BLaER1 treated with 17β-estradiol and CSF1 and Interleukin-3, amounts not matched to agents 10 nM and 100 nM (cell line): ENCODE measurements around the gene DNAH8.

Experiments
- H3K27ac ChIP-seq, 11 experiments: shearing (Covaris generic); formaldehyde crosslinking; 2 replicates each; pipeline ENCODE4 v1.8.1; 2022
- H3K27me3 ChIP-seq, 11 experiments: shearing (Covaris generic); formaldehyde crosslinking; 2 replicates each; pipeline ENCODE4 v1.8.1; 2022
- H3K36me3 ChIP-seq, 11 experiments: shearing (Covaris generic); formaldehyde crosslinking; 2 replicates each; pipeline ENCODE4 v1.8.1; 2022
- H3K4me1 ChIP-seq, 10 experiments: shearing (Covaris generic); formaldehyde crosslinking; 2 replicates each; pipeline ENCODE4 v1.8.1; 2022
- H3K4me2 ChIP-seq, 11 experiments: shearing (Covaris generic); formaldehyde crosslinking; 2 replicates each; pipeline ENCODE4 v1.8.1; 2022
- H3K4me3 ChIP-seq, 10 experiments: shearing (Covaris generic); formaldehyde crosslinking; 2 replicates each; pipeline ENCODE4 v1.8.1; 2022
- H3K9ac ChIP-seq, 11 experiments: shearing (Covaris generic); formaldehyde crosslinking; 2 replicates each; pipeline ENCODE4 v1.8.1; 2022
- H3K9me3 ChIP-seq, 11 experiments: shearing (Covaris generic); formaldehyde crosslinking; replicated peaks in 1 of 11; 2 replicates each; pipeline ENCODE4 v1.8.1; 2022
- H4K20me1 ChIP-seq, 11 experiments: shearing (Covaris generic); formaldehyde crosslinking; 2 replicates each; pipeline ENCODE4 v1.8.1; 2022
- Cebpa-rat ChIP-seq, 11 experiments: shearing (Covaris generic); IDR thresholded peaks; 2 replicates each; pipeline ENCODE4 v1.8.1; 2022

The DNAH8 gene

GRCh38 chr6:38708496-38708895 is 6.6 kb upstream of the DNAH8 start:
- Histone ChIP-seq H3K4me3 (no peak overlapping the region), H3K4me1 (peaks cover 0 to 4% (median 2%) of the 10 kb centered on the region in 10 experiments; a peak in 12 of 20 replicates), H3K4me2 (no peak overlapping the region), H3K27ac (no peak overlapping the region), H4K20me1 (no peaks in the 10 kb centered on the region), H3K36me3 (no peaks in the 10 kb centered on the region), H3K27me3 (no peaks in the 10 kb centered on the region), H3K9ac (no peak overlapping the region), H3K9me3 (peaks cover 15 to 22% (median 19%) of the 10 kb centered on the region in 11 experiments)
- TF ChIP-seq Cebpa-rat (IDR thresholded peaks at IDR 0.05) = no peak

DNA sequence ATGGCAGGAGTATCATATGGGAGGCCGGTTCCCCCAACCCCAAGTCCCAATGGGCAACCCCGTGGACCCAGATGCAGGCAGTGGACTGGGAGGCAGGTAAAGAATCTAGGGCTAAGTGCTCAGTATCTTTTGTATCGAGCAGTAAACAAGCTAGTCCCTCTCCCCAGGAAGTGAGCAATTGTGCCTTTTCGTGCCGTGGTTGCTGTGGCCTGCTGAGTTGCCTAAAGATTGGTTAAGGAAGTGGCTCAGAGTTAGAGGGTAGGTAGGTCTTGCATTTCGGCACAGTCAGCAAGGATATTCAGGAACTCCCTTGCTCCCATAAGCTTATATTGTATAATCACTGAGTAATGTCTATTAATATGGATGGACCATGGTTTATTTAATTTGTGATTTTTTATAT is 1.3 kb upstream of the DNAH8 start:
- peaks cover 0 to 21% (median 5%) of the 10 kb centered on the region in 10 experiments; a peak in 9 of 20 replicates for H3K4me1 ChIP-seq
- H3K4me3 ChIP-seq = no peak overlapping the region
- H3K9me3 ChIP-seq = peaks cover 15 to 27% (median 20%) of the 10 kb centered on the region in 11 experiments
- no peak overlapping the region; a peak in 1 of 22 replicates for H3K9ac ChIP-seq
- peak overlapping the region in 7 of 11 experiments; percentile 19 to 76 (median 46); a peak in 12 of 22 replicates for H3K4me2 ChIP-seq
- H4K20me1 ChIP-seq = no peaks in the 10 kb centered on the region
- no peaks in the 10 kb centered on the region for H3K36me3 ChIP-seq
- no peaks in the 10 kb centered on the region for H3K27me3 ChIP-seq
- TF ChIP-seq Cebpa-rat (IDR thresholded peaks at IDR 0.05) = no peak
- peak overlapping the region in 5 of 11 experiments; percentile 6 to 73 (median 48); a peak in 6 of 22 replicates for H3K27ac ChIP-seq

DNA sequence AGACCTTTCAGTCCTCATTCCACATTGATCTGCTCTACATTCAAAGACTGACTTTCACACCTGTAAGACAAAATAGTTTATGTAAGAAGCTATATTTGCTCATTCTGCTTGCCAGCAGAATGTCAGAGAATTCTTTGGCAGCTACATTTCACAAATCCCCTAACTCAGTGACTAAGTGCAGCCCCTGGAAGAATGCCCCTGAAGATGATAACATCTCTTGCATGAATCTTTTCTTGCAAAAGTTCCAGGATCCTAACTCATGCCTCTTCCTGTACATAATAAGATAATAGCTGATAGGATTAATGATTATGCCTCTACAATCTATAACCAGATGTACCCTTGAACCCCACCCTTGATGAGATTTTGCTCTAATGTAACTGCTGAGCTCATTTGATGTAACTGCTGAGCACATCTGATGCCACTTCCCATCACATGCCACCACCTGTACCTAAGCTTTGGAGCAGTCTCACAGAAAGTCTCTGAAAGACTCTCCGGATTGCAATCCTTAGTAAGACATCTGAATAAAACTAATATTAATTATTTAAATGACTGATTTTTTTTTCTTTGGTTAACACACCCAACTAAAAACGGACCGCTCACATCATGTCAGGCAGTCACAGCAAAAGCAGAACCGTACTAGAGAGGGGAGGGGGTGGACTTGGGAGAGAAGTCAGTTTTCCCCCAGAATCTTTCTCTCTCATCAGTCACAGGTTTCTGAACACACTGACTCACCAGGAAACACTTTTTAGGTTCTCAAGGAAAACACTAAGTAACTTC is 684 bp upstream of the DNAH8 start:
- Histone ChIP-seq H3K27ac (no peak overlapping the region; a peak in 1 of 22 replicates), H3K4me1 (peaks cover 0 to 21% (median 5%) of the 10 kb centered on the region in 10 experiments; a peak in 9 of 20 replicates), H3K36me3 (no peaks in the 10 kb centered on the region), H3K4me2 (peak overlapping the region in 6 of 11 experiments; percentile 26 to 76 (median 54); a peak in 10 of 22 replicates), H4K20me1 (no peaks in the 10 kb centered on the region), H3K9me3 (peaks cover 15 to 26% (median 20%) of the 10 kb centered on the region in 11 experiments), H3K27me3 (no peaks in the 10 kb centered on the region), H3K9ac (no peak overlapping the region), H3K4me3 (no peak overlapping the region)
- TF ChIP-seq Cebpa-rat (IDR thresholded peaks at IDR 0.05) = no peak

DNA sequence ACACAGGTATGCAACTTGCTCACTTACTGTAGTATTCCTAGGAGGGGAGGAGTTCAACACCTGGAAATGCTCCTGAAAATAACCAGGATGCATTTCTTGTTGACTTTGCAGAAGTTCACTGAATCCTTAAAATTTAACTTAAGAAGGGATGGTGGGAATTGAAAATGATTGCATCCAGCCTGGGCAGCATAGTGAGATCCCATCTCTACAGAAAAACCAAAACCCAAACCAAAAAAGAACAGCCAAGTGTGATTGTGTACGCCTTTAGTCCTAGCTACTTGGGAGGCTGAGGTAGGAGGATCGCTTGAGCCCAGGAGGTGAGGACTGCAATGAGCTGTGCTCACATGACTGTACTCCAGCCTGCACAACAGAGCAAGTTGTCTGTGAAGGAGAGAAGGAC is 1.7 kb downstream of the DNAH8 start:
- H3K27me3 ChIP-seq = no peaks in the 10 kb centered on the region
- H3K4me2 ChIP-seq = no peak overlapping the region

DNA sequence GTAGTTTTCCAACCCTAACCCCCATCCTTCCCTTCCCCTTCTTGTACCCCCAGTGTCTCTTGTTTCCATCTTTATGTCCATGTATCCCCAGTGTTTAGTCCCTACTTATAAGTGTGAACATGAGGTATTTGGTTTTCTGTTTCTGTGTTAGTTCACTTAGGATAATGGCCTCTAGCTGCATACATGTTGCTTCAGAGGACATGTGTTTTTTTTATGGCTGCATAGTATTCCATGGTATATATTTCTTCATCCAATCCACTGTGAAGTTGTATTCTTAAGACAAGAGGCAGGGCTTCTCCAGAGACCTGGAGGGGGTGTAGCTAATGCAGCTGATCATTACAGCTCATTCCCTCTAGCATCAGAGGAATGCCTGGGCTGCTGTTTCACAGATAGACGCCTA is 4.2 kb downstream of the DNAH8 start:
- H3K4me1 ChIP-seq = peaks cover 0 to 9% (median 1%) of the 10 kb centered on the region in 10 experiments; a peak in 8 of 20 replicates
- H3K9me3 ChIP-seq = peaks cover 0 to 5% (median 0%) of the 10 kb centered on the region in 11 experiments; a peak in 4 of 22 replicates
- no peak for TF ChIP-seq Cebpa-rat (IDR thresholded peaks at IDR 0.05)
- H3K4me3 ChIP-seq = no peak overlapping the region
- no peak overlapping the region for H3K4me2 ChIP-seq
- H3K27me3 ChIP-seq = no peaks in the 10 kb centered on the region
- H3K36me3 ChIP-seq = no peaks in the 10 kb centered on the region
- H3K9ac ChIP-seq = no peak overlapping the region
- no peak overlapping the region for H3K27ac ChIP-seq
- H4K20me1 ChIP-seq = no peaks in the 10 kb centered on the region

More for the DNA sequence above, 1.7 kb downstream of the DNAH8 start:
- H3K9me3 ChIP-seq = peaks cover 0 to 5% (median 0%) of the 10 kb centered on the region in 11 experiments; a peak in 4 of 22 replicates
- H4K20me1 ChIP-seq = no peaks in the 10 kb centered on the region
- no peak for TF ChIP-seq Cebpa-rat (IDR thresholded peaks at IDR 0.05)
- no peak overlapping the region for H3K27ac ChIP-seq
- no peaks in the 10 kb centered on the region for H3K36me3 ChIP-seq
- no peak overlapping the region for H3K9ac ChIP-seq
- peaks cover 0 to 21% (median 5%) of the 10 kb centered on the region in 10 experiments; a peak in 9 of 20 replicates for H3K4me1 ChIP-seq
- H3K4me3 ChIP-seq = no peak overlapping the region

- H3K9ac ChIP-seq = no peak overlapping the region
- H3K4me3 ChIP-seq = no peak overlapping the region
- no peaks in the 10 kb centered on the region for H3K27me3 ChIP-seq
- no peak overlapping the region for H3K27ac ChIP-seq
- peaks cover 0 to 4% (median 0%) of the 10 kb centered on the region in 11 experiments; a peak in 4 of 22 replicates for H3K9me3 ChIP-seq
- H3K4me2 ChIP-seq = no peak overlapping the region
- no peaks in the 10 kb centered on the region for H4K20me1 ChIP-seq
- TF ChIP-seq Cebpa-rat (IDR thresholded peaks at IDR 0.05) = no peak
- no peaks in the 10 kb centered on the region; a peak in 1 of 20 replicates for H3K4me1 ChIP-seq
- H3K36me3 ChIP-seq = no peaks in the 10 kb centered on the region
These were observed 5.2 kb downstream of the DNAH8 start for GRCh38 chr6:38720295-38720694.

DNA sequence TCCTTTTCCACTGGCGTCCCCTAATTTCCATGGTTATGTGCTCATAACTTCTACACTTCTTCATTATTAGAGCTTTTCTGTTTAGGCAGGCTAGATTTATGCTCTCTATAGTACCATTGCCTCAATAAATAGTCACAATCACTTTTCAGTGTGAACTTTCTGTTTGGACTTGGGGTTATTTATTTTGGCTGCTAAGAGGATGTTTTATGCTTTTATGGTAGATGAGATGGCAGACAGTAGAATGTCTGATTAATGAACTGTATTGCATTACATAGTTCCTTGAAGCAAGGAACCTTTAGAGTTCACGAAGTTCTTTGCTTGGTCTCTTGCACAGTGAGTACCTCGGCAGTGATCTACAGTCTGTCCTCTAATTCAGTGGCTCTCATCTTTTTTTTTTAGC is 6.9 kb downstream of the DNAH8 start:
- no peak overlapping the region for H3K4me3 ChIP-seq
- H3K36me3 ChIP-seq = no peaks in the 10 kb centered on the region
- H3K4me2 ChIP-seq = no peak overlapping the region
- H3K4me1 ChIP-seq = no peaks in the 10 kb centered on the region
- TF ChIP-seq Cebpa-rat (IDR thresholded peaks at IDR 0.05) = no peak
- no peak overlapping the region for H3K9ac ChIP-seq
- peaks cover 0 to 4% (median 0%) of the 10 kb centered on the region in 11 experiments; a peak in 2 of 22 replicates for H3K9me3 ChIP-seq
- no peak overlapping the region for H3K27ac ChIP-seq
- H3K27me3 ChIP-seq = no peaks in the 10 kb centered on the region
- no peaks in the 10 kb centered on the region for H4K20me1 ChIP-seq

DNA sequence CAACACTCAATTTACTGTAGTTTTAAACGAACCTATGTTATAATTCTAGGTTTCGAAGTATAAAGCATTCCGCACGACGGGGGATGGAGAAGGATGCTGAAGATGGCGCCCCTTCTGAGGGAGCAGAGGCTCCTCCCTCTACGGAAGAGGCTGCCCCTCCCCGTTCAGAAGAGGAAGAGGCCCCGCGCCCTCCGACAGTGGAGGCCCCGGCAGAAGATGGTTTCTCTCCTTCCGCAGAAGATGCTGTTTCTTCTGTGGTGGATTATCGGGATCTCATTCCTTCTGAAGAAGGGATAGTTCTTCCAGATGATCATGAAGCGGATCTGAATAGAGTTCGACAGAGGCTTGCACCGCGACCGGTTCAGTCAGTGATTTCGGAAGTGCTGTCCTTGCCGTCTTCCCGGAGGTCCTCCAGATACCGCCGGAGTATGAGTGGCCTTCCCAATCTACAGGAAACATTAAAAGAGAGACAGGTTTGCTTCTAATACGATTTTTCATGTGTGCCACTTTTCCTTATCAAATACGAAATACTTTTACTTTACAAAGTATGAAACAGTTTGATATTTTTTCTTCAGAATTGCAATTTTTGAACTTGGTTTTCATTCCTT is 7.7 kb downstream of the DNAH8 start:
- Histone ChIP-seq H3K36me3 (no peaks in the 10 kb centered on the region), H3K4me1 (no peaks in the 10 kb centered on the region), H3K9me3 (peaks cover 0 to 4% (median 0%) of the 10 kb centered on the region in 11 experiments; a peak in 2 of 22 replicates), H3K27ac (no peak overlapping the region), H4K20me1 (no peaks in the 10 kb centered on the region), H3K4me2 (no peak overlapping the region), H3K27me3 (no peaks in the 10 kb centered on the region), H3K4me3 (no peak overlapping the region), H3K9ac (no peak overlapping the region)
- TF ChIP-seq Cebpa-rat (IDR thresholded peaks at IDR 0.05) = no peak

DNA sequence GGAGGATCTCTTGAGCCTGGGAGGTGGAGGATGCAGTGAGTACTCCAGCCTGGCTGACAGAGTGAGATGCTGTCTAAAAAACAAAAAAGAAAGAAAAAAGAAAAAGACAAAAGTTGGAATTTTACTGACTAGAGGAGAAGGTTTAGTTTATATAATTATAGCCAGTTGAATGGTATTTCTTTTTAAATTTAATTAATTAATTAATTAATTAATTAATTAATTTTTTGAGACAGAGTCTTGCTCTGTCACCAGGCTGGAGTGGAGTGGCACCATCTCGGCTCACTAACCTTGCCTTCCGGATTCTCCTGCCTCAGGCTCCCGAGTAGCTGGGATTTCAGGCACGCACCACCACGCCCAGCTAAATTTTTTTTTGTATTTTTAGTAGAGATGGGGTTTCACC is 8.7 kb downstream of the DNAH8 start:
- H3K4me3 ChIP-seq = no peak overlapping the region
- no peak overlapping the region for H3K9ac ChIP-seq
- TF ChIP-seq Cebpa-rat (IDR thresholded peaks at IDR 0.05) = no peak
- no peak overlapping the region for H3K4me2 ChIP-seq
- H3K4me1 ChIP-seq = no peaks in the 10 kb centered on the region
- H3K27ac ChIP-seq = no peak overlapping the region
- peaks cover 0 to 4% (median 0%) of the 10 kb centered on the region in 11 experiments; a peak in 2 of 22 replicates for H3K9me3 ChIP-seq
- no peaks in the 10 kb centered on the region for H3K27me3 ChIP-seq
- H4K20me1 ChIP-seq = no peaks in the 10 kb centered on the region
- H3K36me3 ChIP-seq = no peaks in the 10 kb centered on the region
